Stomach (tissue), 4 donors: ENCODE results near the gene LRRD1.

Experiments used
- POLR2A ChIP-seq, 4 donors: fragments of 450-650 bp; IDR thresholded peaks; one replicate each; pipeline ENCODE4 v1.6.1; 2016; ENCODE audit warnings: antibody characterized with exemption in 4 of 4, control low read depth in 2 of 4, mild to moderate bottlenecking in 1 of 4, moderate library complexity in 1 of 4
- POLR2AphosphoS5 ChIP-seq, 3 donors: sonication (generic); formaldehyde crosslinking; IDR thresholded peaks; one replicate each; pipeline ENCODE4 v1.6.1; 2016; ENCODE audit warnings: antibody characterized with exemption in 3 of 3
- TF ChIP-seq, protein P1 (sequence below), 7 experiments: fragments of 450-650 bp in 4 of 7; fragments of 200-600 bp in 3 of 7; sonication (generic) in 3 of 7; IDR thresholded peaks; one replicate each; pipeline ENCODE4 v1.5.1; 2016 to 2019; ENCODE audit warnings: antibody characterized with exemption in 7 of 7, control low read depth in 2 of 7, mild to moderate bottlenecking in 1 of 7

DNA sequence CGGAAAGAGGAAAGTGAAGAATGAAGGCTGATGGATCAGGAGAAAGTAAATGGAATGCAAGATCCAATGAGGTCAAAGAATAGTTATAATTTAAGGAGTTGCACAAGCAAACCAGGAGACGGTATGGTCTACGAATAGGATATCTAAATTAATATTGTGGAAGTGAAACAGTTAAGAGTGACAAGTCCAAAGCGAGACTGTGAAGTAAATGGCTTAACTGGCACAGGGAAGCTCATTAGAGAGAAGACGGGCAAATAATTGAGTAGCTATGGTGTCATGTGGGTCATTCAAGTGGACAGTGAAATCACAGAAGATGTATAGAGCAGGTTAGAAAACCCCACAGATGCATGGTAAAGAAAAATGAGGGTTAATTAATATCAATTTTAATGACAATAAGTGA is 47.8 kb downstream of the LRRD1 start:
- TF ChIP-seq, protein P1, sequence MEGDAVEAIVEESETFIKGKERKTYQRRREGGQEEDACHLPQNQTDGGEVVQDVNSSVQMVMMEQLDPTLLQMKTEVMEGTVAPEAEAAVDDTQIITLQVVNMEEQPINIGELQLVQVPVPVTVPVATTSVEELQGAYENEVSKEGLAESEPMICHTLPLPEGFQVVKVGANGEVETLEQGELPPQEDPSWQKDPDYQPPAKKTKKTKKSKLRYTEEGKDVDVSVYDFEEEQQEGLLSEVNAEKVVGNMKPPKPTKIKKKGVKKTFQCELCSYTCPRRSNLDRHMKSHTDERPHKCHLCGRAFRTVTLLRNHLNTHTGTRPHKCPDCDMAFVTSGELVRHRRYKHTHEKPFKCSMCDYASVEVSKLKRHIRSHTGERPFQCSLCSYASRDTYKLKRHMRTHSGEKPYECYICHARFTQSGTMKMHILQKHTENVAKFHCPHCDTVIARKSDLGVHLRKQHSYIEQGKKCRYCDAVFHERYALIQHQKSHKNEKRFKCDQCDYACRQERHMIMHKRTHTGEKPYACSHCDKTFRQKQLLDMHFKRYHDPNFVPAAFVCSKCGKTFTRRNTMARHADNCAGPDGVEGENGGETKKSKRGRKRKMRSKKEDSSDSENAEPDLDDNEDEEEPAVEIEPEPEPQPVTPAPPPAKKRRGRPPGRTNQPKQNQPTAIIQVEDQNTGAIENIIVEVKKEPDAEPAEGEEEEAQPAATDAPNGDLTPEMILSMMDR (IDR thresholded peaks at IDR 0.05), result no peak
- TF ChIP-seq POLR2AphosphoS5 (IDR thresholded peaks at IDR 0.05) (no peak), POLR2A (IDR thresholded peaks at IDR 0.05) (no peak)
